ENCODE measurements around the gene DUOXA1. TPM values are rescaled to one million over a fixed set of nuclear protein-coding genes. Genes with fewer than 3 reads are reported as not detected.

DUOXA1 gene
- total and polyA plus RNA-seq, 2 of the 4 experiments (the other 2 are of a cell fraction), result 0.02 TPM; not detected in 1

DNA sequence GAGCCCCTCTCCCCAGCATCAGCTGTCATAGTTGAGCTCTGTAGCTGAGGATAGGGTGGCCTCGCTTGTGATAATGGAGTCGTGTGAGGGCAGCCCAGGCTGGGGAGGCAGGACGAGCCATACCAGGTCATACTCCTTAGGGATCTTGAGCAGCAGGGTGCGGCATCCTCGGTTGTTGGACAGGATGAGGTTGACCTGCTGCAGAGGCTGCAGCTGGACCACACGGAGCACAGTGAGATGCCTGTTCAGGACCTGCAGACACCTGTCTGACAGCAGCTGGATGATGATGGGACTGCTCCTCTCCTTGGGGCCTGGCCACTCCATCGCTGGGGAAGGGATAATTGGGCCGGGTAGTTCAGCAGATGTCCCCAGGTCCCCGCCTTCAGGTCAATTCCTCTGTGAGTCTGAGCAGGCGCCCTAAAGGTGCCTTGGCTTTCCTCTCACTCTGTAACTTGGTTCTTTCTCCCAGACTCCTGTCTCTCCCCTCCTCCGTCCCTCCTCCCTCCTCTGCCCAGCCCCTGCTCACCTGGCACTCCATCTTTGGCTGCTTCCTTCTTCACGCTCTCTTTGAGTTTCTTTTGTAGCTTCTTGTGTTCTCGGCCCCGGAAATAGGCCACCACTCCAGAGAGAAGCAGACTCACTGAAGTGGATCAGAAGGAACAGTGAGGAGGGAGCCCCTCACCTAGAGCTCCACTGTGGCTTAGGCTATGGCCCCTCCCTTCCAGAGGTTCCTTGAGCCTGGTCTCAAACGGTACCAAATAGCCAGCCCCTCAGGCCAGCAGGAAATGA lies 23.5 kb downstream of the DUOXA1 start:
- H2BK20ac ChIP-seq (ENCODE audit: low read depth, low read length), result no peak overlapping the region
- ChIA-PET CTCF (interaction anchor here (2.2 kb wide), 1 partner anchor 12 kb away, joined by 11 read pairs; no protein-coding TSS in a partner anchor), POLR2A (ENCODE audit: unreplicated experiment) (no interaction called here)
- no peak overlapping the region for H3K4ac ChIP-seq (ENCODE audit: low read depth, low read length)
- intact Hi-C loops (cut with micrococcal nuclease), result no loop called here
- H3K27ac ChIP-seq (ENCODE audit: insufficient read depth, low read length), result no peak overlapping the region
- no peaks in the 10 kb centered on the region for H3K9me3 ChIP-seq (ENCODE audit: control insufficient read depth, insufficient read depth, low read length)
- ATAC-seq (ENCODE audit: low read depth) (no peak), DNase-seq (no peak)
- H2BK5ac ChIP-seq (ENCODE audit: low read depth, low read length, poor library complexity, severe bottlenecking), result no peak overlapping the region
- H2BK120ac ChIP-seq (ENCODE audit: low read depth, low read length), result no peak overlapping the region
- no peak overlapping the region for H3K18ac ChIP-seq (ENCODE audit: low read depth, low read length)
- no peak overlapping the region for H3K56ac ChIP-seq (ENCODE audit: extremely low read depth, insufficient read depth, low read length)
- no peak overlapping the region for H3K4me3 ChIP-seq (ENCODE audit: insufficient read depth, low read depth, low read length)
- no peaks in the 10 kb centered on the region for H4K20me1 ChIP-seq (ENCODE audit: insufficient read depth, low read length)
- in situ Hi-C loops (cut with MboI; ENCODE audit: low sequenced_read_pairs), result no loop called here
- H3K14ac ChIP-seq (replicated peaks; ENCODE audit: low read depth, low read length), result no peak overlapping the region
- peaks cover 65% of the 10 kb centered on the region for H3K27me3 ChIP-seq (ENCODE audit: control insufficient read depth, insufficient read depth, low read length)
- no peak overlapping the region for H3K9ac ChIP-seq (ENCODE audit: low read depth, low read length)
- H4K91ac ChIP-seq (ENCODE audit: insufficient read depth, low read depth, low read length), result no peak overlapping the region
- no peak overlapping the region for H2AK5ac ChIP-seq (ENCODE audit: low read depth, low read length)
- H2AFZ ChIP-seq (replicated peaks; ENCODE audit: low read length, poor library complexity), result no peak overlapping the region
- no peak overlapping the region for H3K4me2 ChIP-seq (ENCODE audit: low read depth, low read length)
- no peaks in the 10 kb centered on the region for H3K36me3 ChIP-seq (ENCODE audit: control insufficient read depth, insufficient read depth, low read length)
- no TSS peak for BruUV-seq (replicated peaks)
- no peak for TF ChIP-seq NFE2L2 (IDR thresholded peaks at IDR 0.05; ENCODE audit: low read depth, low read length)
- TF ChIP-seq MAFK (IDR thresholded peaks at IDR 0.05; ENCODE audit: low read depth, low read length), result no peak
- TF ChIP-seq CHD1 (IDR thresholded peaks at IDR 0.05; ENCODE audit: low read depth, low read length), result no peak
- no peak for TF ChIP-seq POLR2A (IDR thresholded peaks at IDR 0.05; ENCODE audit: low read depth, low read length)
- TF ChIP-seq, protein P1, sequence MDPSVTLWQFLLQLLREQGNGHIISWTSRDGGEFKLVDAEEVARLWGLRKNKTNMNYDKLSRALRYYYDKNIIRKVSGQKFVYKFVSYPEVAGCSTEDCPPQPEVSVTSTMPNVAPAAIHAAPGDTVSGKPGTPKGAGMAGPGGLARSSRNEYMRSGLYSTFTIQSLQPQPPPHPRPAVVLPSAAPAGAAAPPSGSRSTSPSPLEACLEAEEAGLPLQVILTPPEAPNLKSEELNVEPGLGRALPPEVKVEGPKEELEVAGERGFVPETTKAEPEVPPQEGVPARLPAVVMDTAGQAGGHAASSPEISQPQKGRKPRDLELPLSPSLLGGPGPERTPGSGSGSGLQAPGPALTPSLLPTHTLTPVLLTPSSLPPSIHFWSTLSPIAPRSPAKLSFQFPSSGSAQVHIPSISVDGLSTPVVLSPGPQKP (IDR thresholded peaks at IDR 0.05; ENCODE audit: borderline replicate concordance, low read depth, low read length), result no peak
- no peak overlapping the region for H2AK9ac ChIP-seq (replicated peaks; ENCODE audit: low read depth, low read length, poor library complexity)
- no peaks in the 10 kb centered on the region for H3K4me1 ChIP-seq (ENCODE audit: control insufficient read depth, insufficient read depth, low read length)
- 54% methylated on average over 6 of the region's 15 CpGs; no CpG with 5 or more reads in 1 of the 2 experiments for WGBS, 2 experiments (ENCODE audit: extremely low coverage in 2 of 2, insufficient read length in 1 of 2)
- H3K9me1 ChIP-seq (ENCODE audit: insufficient read depth, low read length), result no peaks in the 10 kb centered on the region
- H3K79me1 ChIP-seq (ENCODE audit: low read depth in 1 of 2, low read length in 2 of 2), result no peaks in the 10 kb centered on the region
- H4K8ac ChIP-seq (ENCODE audit: low read depth in 2 of 2, low read length in 2 of 2), result no peak overlapping the region
- dilution Hi-C loops (cut with HindIII; ENCODE audit: low sequenced_read_pairs, unreplicated experiment), result no loop called here
- no peak overlapping the region for H3K23ac ChIP-seq (ENCODE audit: low read depth, low read length)
- no peak overlapping the region for H2BK15ac ChIP-seq (ENCODE audit: low read depth, low read length)
- no peak overlapping the region for H4K5ac ChIP-seq (ENCODE audit: low read depth, low read length)

Measured in IMR-90 (cell line).